ENCODE measurements around the gene IQSEC1. TPM values are rescaled to one million over a fixed set of nuclear protein-coding genes. Genes with fewer than 3 reads are reported as not detected.

The IQSEC1 gene
- total RNA-seq, 1 experiment from 2014 or later = 13.3 TPM

DNA sequence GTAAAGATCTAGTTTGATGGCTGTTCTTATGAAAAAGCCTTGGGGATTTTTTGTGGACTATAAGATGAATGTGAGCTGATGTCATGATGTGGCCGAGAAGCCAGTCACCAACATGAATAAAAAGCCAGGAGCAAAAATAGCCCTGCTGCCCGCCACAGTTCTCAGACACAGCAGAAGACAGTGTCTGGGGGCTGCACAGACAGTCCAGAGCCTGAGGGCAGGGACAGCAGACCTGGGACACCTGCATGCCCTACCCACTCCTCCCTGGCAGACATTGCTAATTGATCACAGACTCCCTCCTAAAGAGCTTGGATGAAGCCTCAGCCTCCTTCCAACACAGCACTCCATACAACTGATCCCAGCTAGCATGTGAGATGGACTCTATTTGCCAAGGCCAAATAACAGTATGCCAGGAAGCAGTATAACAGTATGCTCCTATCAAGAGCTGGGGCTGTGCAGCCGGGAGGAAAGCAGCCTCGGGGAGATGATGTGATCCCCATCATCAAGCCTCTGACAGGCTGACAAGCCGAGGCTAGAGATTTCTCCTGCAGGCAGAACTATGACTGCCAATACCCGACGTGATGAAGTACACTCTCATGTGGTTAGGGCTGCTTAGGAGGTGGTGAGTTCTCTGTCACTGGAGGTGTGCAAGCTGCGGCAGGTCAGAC is 126.4 kb downstream of the IQSEC1 start:
- no TSS peak for BruUV-seq (replicated peaks)
- Mint-ChIP-seq H3K4me3 (ENCODE audit: low read depth, unreplicated experiment) (no peak overlapping the region), H3K4me1 (ENCODE audit: low read depth, unreplicated experiment) (no peaks in the 10 kb centered on the region), H3K27ac (ENCODE audit: unreplicated experiment) (no peak overlapping the region), H3K9me3 (ENCODE audit: low read depth, unreplicated experiment) (no peaks in the 10 kb centered on the region), H3K27me3 (ENCODE audit: unreplicated experiment) (no peaks in the 10 kb centered on the region), H3K36me3 (ENCODE audit: insufficient read depth, unreplicated experiment) (peaks cover 4% of the 10 kb centered on the region)
- TF ChIP-seq, protein P1, sequence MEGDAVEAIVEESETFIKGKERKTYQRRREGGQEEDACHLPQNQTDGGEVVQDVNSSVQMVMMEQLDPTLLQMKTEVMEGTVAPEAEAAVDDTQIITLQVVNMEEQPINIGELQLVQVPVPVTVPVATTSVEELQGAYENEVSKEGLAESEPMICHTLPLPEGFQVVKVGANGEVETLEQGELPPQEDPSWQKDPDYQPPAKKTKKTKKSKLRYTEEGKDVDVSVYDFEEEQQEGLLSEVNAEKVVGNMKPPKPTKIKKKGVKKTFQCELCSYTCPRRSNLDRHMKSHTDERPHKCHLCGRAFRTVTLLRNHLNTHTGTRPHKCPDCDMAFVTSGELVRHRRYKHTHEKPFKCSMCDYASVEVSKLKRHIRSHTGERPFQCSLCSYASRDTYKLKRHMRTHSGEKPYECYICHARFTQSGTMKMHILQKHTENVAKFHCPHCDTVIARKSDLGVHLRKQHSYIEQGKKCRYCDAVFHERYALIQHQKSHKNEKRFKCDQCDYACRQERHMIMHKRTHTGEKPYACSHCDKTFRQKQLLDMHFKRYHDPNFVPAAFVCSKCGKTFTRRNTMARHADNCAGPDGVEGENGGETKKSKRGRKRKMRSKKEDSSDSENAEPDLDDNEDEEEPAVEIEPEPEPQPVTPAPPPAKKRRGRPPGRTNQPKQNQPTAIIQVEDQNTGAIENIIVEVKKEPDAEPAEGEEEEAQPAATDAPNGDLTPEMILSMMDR (IDR thresholded peaks at IDR 0.05; ENCODE audit: unreplicated experiment) = no peak
- intact Hi-C loops (cut with micrococcal nuclease; ENCODE audit: unreplicated experiment) = no loop called here
- CTCF ChIA-PET = interaction anchor here (1.2 kb wide), 1 partner anchor 21 kb away, joined by 4 read pairs; no protein-coding TSS in a partner anchor
- DNase-seq = no peak

DNA sequence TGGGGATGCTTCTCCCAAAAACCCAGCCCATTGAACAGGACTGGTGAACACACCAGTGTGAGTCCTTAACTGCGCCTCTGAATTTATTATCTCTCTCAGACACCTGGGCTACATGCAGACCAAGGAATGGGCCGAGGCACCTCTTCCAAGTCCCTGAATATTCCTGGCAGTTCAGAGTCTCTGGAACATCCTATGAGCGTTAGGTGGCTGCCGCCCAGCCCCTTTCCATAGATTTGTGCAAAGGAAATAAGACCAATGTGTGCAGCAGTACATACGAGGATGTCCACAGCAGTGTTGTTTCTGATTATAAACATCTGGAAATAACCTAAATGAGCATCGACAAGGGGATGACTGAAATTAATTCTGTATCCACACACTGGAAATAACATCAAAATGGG is 127.0 kb downstream of the IQSEC1 start:
- H3K4me3 Mint-ChIP-seq (ENCODE audit: low read depth, unreplicated experiment) = no peak overlapping the region
- no TSS peak for BruUV-seq (replicated peaks)
- TF ChIP-seq, protein P1 (IDR thresholded peaks at IDR 0.05; ENCODE audit: unreplicated experiment) = no peak
- no peaks in the 10 kb centered on the region for H3K4me1 Mint-ChIP-seq (ENCODE audit: low read depth, unreplicated experiment)
- H3K9me3 Mint-ChIP-seq (ENCODE audit: low read depth, unreplicated experiment) = no peaks in the 10 kb centered on the region
- no peaks in the 10 kb centered on the region for H3K27me3 Mint-ChIP-seq (ENCODE audit: unreplicated experiment)
- peaks cover 4% of the 10 kb centered on the region for H3K36me3 Mint-ChIP-seq (ENCODE audit: insufficient read depth, unreplicated experiment)
- no peak overlapping the region for H3K27ac Mint-ChIP-seq (ENCODE audit: unreplicated experiment)
- no peak for DNase-seq
- CTCF ChIA-PET = no interaction called here
- intact Hi-C loops (cut with micrococcal nuclease; ENCODE audit: unreplicated experiment) = no loop called here

DNA sequence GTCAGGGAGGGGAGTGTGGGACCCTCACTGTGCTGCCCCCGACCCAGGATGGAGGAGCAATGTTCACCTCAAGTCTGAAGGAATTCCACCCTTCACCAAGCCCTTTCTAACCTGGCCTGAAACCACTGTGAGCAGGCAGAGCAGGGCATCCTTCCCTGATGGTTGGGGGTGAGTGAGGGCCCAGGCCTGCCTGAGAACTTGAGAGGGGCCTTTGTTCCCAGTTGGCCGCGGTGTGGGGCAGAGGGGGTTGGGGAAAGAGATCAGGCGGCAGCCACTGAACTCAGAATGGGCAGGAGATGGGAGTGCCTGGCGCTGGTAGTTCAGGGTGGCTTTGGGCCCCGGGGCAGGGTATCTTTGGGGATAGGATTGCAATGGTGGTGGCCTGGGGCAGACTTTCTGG is 128.4 kb downstream of the IQSEC1 start:
- no peak overlapping the region for H3K27ac Mint-ChIP-seq (ENCODE audit: unreplicated experiment)
- TF ChIP-seq, protein P1 (IDR thresholded peaks at IDR 0.05; ENCODE audit: unreplicated experiment) = no peak
- BruUV-seq (replicated peaks) = no TSS peak

DNA sequence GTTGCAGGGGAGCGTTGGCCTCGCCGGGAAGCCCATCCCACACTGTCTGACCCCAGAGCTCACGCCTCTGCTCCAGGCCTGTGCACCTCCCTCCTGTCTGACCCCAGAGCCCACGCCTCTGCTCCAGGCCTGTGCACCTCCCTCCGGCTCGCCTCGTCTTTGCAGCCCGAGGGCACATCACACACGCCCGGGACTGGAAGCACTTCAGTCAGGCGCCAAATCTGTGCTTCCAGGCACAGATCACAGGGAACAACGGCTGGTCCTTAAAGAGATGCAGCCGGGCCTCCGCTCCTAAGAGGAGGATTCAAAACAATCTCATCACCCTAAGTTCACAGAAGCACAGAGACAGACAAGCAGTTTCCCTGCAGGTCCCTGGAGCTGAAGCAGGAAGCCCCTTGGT is 128.8 kb downstream of the IQSEC1 start:
- H3K4me1 Mint-ChIP-seq (ENCODE audit: low read depth, unreplicated experiment) = no peaks in the 10 kb centered on the region
- CTCF ChIA-PET = no interaction called here
- TF ChIP-seq, protein P1 (IDR thresholded peaks at IDR 0.05; ENCODE audit: unreplicated experiment) = no peak
- DNase-seq = no peak
- H3K9me3 Mint-ChIP-seq (ENCODE audit: low read depth, unreplicated experiment) = no peaks in the 10 kb centered on the region
- no TSS peak for BruUV-seq (replicated peaks)
- H3K36me3 Mint-ChIP-seq (ENCODE audit: insufficient read depth, unreplicated experiment) = peaks cover 4% of the 10 kb centered on the region
- intact Hi-C loops (cut with micrococcal nuclease; ENCODE audit: unreplicated experiment) = no loop called here
- H3K27me3 Mint-ChIP-seq (ENCODE audit: unreplicated experiment) = no peaks in the 10 kb centered on the region
- H3K4me3 Mint-ChIP-seq (ENCODE audit: low read depth, unreplicated experiment) = no peak overlapping the region
- no peak overlapping the region for H3K27ac Mint-ChIP-seq (ENCODE audit: unreplicated experiment)

More for the DNA sequence above, 128.4 kb downstream of the IQSEC1 start:
- Mint-ChIP-seq H3K4me3 (ENCODE audit: low read depth, unreplicated experiment) (no peak overlapping the region), H3K9me3 (ENCODE audit: low read depth, unreplicated experiment) (no peaks in the 10 kb centered on the region), H3K36me3 (ENCODE audit: insufficient read depth, unreplicated experiment) (peaks cover 4% of the 10 kb centered on the region), H3K4me1 (ENCODE audit: low read depth, unreplicated experiment) (no peaks in the 10 kb centered on the region), H3K27me3 (ENCODE audit: unreplicated experiment) (no peaks in the 10 kb centered on the region)
- CTCF ChIA-PET = no interaction called here
- DNase-seq = no peak
- intact Hi-C loops (cut with micrococcal nuclease; ENCODE audit: unreplicated experiment) = no loop called here
